ENCODE data around the gene SFRP2. TPM values are rescaled to one million over a fixed set of nuclear protein-coding genes. Genes with fewer than 3 reads are reported as not detected.

Gene SFRP2
- total and polyA plus RNA-seq, 5 donors: 0.54 to 3.3 (median 1.1) TPM; not detected in 1

- H3K4me3 ChIP-seq (ENCODE audit: low read length): no peak overlapping the region
- no peaks in the 10 kb centered on the region for H3K27me3 ChIP-seq (ENCODE audit: control insufficient read depth, insufficient read depth)
- no peak overlapping the region for H3K27ac ChIP-seq (ENCODE audit: low read length)
- DNase-seq (no peak), ATAC-seq (no peak)
- H3K9me3 ChIP-seq (ENCODE audit: control insufficient read depth, low read length): no peaks in the 10 kb centered on the region
- intact Hi-C loops (cut with DNase I): no loop called here
- no peaks in the 10 kb centered on the region for H3K4me1 ChIP-seq (ENCODE audit: control insufficient read depth, insufficient read depth, low read length)
These were observed 17.8 kb downstream of the SFRP2 start for GRCh38 chr4:153771046-153771445.

DNA sequence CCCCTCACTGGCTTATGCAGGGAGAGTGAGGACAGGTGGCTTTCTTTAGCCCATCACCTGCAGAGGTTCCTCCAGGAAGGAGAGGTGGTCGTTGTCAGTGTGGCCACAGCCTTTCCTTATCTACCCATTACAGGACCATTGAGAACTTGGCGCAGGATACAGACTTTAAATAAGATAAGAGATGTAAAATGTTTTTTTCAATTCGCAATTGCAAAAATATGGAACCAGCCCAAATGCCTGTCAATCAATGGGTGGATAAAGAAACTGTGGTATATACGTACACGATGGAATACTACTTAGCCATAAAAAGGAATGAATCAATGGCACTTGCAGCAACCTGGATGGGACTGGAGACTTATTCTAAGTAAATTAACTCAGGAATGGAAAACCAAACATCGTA lies 22.1 kb downstream of the SFRP2 start:
- Histone ChIP-seq H3K4me1 (ENCODE audit: control insufficient read depth, insufficient read depth, low read length) (no peaks in the 10 kb centered on the region), H3K27me3 (ENCODE audit: control insufficient read depth, insufficient read depth) (no peaks in the 10 kb centered on the region), H3K9me3 (ENCODE audit: control insufficient read depth, low read length) (no peaks in the 10 kb centered on the region), H3K4me3 (ENCODE audit: low read length) (no peak overlapping the region), H3K27ac (ENCODE audit: low read length) (no peak overlapping the region)
- WGBS: 88% methylated on average over 6 of the region's 6 CpGs
- DNase-seq (no peak), ATAC-seq (no peak)
- intact Hi-C loops (cut with DNase I): no loop called here

GRCh38 chr4:153765894-153766293 lies 23.0 kb downstream of the SFRP2 start:
- WGBS: 83% methylated on average over 8 of the region's 8 CpGs
- intact Hi-C loops (cut with DNase I): no loop called here

DNA sequence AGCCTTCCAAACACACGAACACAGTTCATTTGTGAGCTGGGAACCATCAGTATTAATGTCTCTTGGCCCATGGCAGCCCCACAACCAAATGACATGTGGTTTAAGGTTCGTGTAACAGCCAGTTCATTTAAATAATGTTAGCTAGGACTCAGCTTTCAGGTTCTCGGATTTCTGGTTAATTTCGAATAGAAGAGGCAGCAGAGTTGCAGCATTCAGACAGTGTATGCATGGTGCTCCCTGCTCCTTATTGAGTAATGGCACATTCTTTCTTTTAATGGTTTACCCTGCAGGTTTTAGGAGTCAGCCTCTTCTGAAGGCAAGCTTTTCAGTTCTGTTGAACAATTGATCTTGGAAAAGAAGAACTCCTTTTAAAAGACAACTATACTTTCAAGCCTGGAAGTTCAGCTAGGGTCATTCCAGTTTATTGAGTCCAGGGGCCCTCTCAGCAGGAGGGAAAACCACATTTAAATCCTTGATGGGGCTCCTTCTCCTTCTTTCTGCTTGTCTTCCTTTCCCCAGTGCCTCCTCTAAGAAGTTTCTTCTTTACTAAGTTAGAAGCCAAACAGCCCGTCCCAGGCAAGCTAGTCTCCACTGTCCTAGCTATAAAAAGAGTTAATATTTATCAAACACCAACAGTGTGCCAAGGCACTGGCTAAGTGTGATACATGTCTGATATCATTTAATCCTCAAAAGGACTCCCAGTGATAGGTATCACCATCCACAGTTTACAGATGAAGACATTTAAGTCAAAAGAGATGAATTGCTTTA lies 24.1 kb downstream of the SFRP2 start:
- WGBS: 60% methylated on average over 5 of the region's 5 CpGs
- H3K27ac ChIP-seq (ENCODE audit: low read length): no peak overlapping the region
- no peaks in the 10 kb centered on the region for H3K9me3 ChIP-seq (ENCODE audit: control insufficient read depth, low read length)
- intact Hi-C loops (cut with DNase I): no loop called here
- no peaks in the 10 kb centered on the region for H3K27me3 ChIP-seq (ENCODE audit: control insufficient read depth, insufficient read depth)
- no peak overlapping the region for H3K4me3 ChIP-seq (ENCODE audit: low read length)
- DNase-seq (no peak), ATAC-seq (no peak)
- no peaks in the 10 kb centered on the region for H3K4me1 ChIP-seq (ENCODE audit: control insufficient read depth, insufficient read depth, low read length)

More at GRCh38 chr4:153765894-153766293, 23.0 kb downstream of the SFRP2 start:
- DNase-seq: no peak
- Histone ChIP-seq H3K27ac (ENCODE audit: low read length) (no peak overlapping the region), H3K27me3 (ENCODE audit: control insufficient read depth, insufficient read depth) (no peaks in the 10 kb centered on the region), H3K9me3 (ENCODE audit: control insufficient read depth, low read length) (no peaks in the 10 kb centered on the region), H3K4me3 (ENCODE audit: low read length) (no peak overlapping the region), H3K4me1 (ENCODE audit: control insufficient read depth, insufficient read depth, low read length) (no peaks in the 10 kb centered on the region)
- ATAC-seq: no peak

- H3K27me3 ChIP-seq (ENCODE audit: control insufficient read depth, insufficient read depth): no peaks in the 10 kb centered on the region
These were observed 25.5 kb downstream of the SFRP2 start for GRCh38 chr4:153763404-153763803.

DNA sequence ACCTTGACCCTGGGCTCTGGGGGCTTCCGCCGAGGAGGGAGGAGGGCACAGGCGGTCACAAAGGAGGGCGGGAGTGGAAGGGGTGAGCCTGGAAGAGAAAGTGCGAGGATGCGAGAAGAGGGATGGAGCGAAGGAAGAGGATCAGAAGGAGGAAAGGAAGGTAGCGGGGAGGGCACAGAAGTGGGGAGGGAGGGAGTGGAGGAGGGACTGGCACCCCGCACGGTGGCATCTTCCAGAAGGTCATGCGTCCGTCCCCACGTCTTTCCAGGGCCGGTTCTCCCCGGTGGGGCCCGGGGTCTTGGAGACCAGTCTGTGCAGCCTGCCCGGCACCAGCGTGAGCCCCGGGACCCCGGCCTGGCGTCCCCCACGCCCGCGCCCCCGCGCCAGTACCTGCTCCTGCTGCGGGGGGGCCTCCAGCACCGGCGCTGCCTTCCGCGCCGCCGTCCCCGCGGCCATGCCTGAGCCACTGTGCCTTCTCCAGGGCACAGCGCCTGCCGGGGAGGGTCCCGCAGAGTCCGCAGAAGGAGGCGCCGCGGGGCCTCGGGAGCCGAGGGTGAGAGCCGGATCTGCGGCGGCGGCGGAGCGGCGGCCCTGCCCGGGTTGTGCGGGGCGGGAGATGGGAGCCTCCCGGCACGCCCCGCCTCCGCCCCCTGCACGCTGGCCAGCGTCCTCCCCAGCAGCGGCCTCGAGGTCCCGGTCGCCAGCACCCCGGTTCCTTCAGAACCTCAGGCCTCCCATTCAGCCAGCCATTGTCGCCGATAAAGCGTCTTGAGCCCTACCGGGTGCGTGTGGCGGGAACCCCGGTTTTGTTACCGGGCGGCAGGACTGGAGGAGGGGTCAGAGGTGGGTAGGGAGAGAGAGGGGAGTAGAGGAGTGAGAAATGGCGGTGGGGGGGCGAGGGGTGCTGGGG lies 29.2 kb downstream of the SFRP2 start, which contains the start of gene RNF175:
TSS of gene RNF175 (minus strand) at position 618 of the 910 bp plus-strand sequence. CDS start at position 456, 162 bp downstream.
- no peaks in the 10 kb centered on the region for H3K9me3 ChIP-seq (ENCODE audit: control insufficient read depth, low read length)
- ATAC-seq (peak; percentile 62 to 69), DNase-seq (peak; percentile 19 to 64 (median 41))
- no peak within 1 kb of the TSS for H3K27ac ChIP-seq (ENCODE audit: low read length)
- H3K4me3 ChIP-seq (ENCODE audit: low read length): peak within 1 kb of the TSS; percentile 55
- H3K27me3 ChIP-seq (ENCODE audit: control insufficient read depth, insufficient read depth): no peaks in the 10 kb centered on the region
- intact Hi-C loops (cut with DNase I): loop anchor here in 2 of 4 donors (5.0 to 10.0 kb wide), 2 partner anchors 127 to 415 kb away; partner anchors contain the start of gene MND1 (in 1 of the 2)
- H3K4me1 ChIP-seq (ENCODE audit: control insufficient read depth, insufficient read depth, low read length): no peaks in the 10 kb centered on the region
- 5% methylated on average over 76 of the region's 76 CpGs for WGBS

More at GRCh38 chr4:153763404-153763803, 25.5 kb downstream of the SFRP2 start:
- Histone ChIP-seq H3K9me3 (ENCODE audit: control insufficient read depth, low read length) (no peaks in the 10 kb centered on the region), H3K27ac (ENCODE audit: low read length) (no peak overlapping the region), H3K4me1 (ENCODE audit: control insufficient read depth, insufficient read depth, low read length) (no peaks in the 10 kb centered on the region), H3K4me3 (ENCODE audit: low read length) (no peak overlapping the region)
- intact Hi-C loops (cut with DNase I): no loop called here
- 94% methylated on average over 1 of the region's 1 CpG for WGBS
- ATAC-seq (no peak), DNase-seq (no peak)

- H3K9me3 ChIP-seq (ENCODE audit: control insufficient read depth, low read length): no peaks in the 10 kb centered on the region
- intact Hi-C loops (cut with DNase I): loop anchor here in 2 of 4 donors (5.0 to 10.0 kb wide), 2 partner anchors 127 to 414 kb away; partner anchors contain the start of gene MND1 (in 1 of the 2)
- DNase-seq (no peak), ATAC-seq (no peak)
- H3K27ac ChIP-seq (ENCODE audit: low read length): no peak overlapping the region
- peak overlapping the region; percentile 55 for H3K4me3 ChIP-seq (ENCODE audit: low read length)
- no peaks in the 10 kb centered on the region for H3K27me3 ChIP-seq (ENCODE audit: control insufficient read depth, insufficient read depth)
- no peaks in the 10 kb centered on the region for H3K4me1 ChIP-seq (ENCODE audit: control insufficient read depth, insufficient read depth, low read length)
- WGBS: 51% methylated on average over 15 of the region's 15 CpGs
These were observed 30.0 kb downstream of the SFRP2 start for GRCh38 chr4:153758688-153759406.

DNA sequence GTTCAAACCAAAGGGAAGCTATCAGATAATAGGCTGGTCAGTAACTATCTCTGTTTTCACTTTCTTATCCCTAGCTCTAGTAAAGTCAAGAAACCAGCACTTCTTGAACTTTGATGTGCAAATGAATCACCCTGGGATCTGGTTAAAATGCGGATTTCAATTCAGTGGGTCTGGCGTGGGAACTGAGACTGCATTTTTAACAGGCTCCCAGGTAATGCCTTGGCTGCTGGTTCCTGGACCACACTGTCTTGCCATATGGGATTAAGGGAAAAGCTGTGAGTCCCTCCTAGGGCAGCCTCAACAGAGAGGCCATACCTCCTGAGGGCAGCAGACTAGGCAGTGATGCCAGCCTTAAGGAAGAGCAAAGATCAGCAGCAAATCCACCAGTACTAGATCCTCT lies 30.7 kb downstream of the SFRP2 start:
- intact Hi-C loops (cut with DNase I): loop anchor here in 2 of 4 donors (5.0 to 10.0 kb wide), 2 partner anchors 126 to 413 kb away; partner anchors contain the start of gene MND1 (in 1 of the 2)
- ATAC-seq (no peak), DNase-seq (no peak)
- Histone ChIP-seq H3K9me3 (ENCODE audit: control insufficient read depth, low read length) (no peaks in the 10 kb centered on the region), H3K4me1 (ENCODE audit: control insufficient read depth, insufficient read depth, low read length) (no peaks in the 10 kb centered on the region), H3K27ac (ENCODE audit: low read length) (no peak overlapping the region), H3K27me3 (ENCODE audit: control insufficient read depth, insufficient read depth) (no peaks in the 10 kb centered on the region), H3K4me3 (ENCODE audit: low read length) (no peak overlapping the region)
- 83% methylated on average over 2 of the region's 2 CpGs for WGBS

DNA sequence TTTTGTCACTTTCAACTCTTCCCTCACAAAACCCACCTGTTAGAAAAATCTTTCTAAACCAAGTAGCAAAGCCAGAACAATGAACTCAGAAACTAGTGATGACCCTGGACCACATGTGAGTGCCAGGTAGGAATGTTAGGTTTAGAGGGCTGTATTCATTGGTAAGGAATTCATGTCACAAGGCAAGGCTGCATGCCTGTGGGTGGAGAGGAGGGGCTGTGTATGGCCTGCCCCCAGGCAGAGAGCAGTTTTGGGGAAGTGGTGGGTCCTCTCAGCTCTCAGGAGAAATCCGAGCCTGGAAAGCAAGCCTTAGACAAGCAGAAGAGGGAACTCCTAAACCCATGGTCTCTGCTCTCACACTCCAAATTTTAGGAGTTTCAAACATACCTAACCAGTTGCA lies 31.5 kb downstream of the SFRP2 start:
- no peaks in the 10 kb centered on the region for H3K4me1 ChIP-seq (ENCODE audit: control insufficient read depth, insufficient read depth, low read length)
- H3K27me3 ChIP-seq (ENCODE audit: control insufficient read depth, insufficient read depth): no peaks in the 10 kb centered on the region
- 69% methylated on average over 1 of the region's 1 CpG for WGBS
- ATAC-seq: no peak
- intact Hi-C loops (cut with DNase I): loop anchor here in 2 of 4 donors (5.0 to 10.0 kb wide), 2 partner anchors 125 to 413 kb away; partner anchors contain the start of gene MND1 (in 1 of the 2)
- no peak overlapping the region for H3K27ac ChIP-seq (ENCODE audit: low read length)
- no peak for DNase-seq
- H3K4me3 ChIP-seq (ENCODE audit: low read length): no peak overlapping the region
- no peaks in the 10 kb centered on the region for H3K9me3 ChIP-seq (ENCODE audit: control insufficient read depth, low read length)

DNA sequence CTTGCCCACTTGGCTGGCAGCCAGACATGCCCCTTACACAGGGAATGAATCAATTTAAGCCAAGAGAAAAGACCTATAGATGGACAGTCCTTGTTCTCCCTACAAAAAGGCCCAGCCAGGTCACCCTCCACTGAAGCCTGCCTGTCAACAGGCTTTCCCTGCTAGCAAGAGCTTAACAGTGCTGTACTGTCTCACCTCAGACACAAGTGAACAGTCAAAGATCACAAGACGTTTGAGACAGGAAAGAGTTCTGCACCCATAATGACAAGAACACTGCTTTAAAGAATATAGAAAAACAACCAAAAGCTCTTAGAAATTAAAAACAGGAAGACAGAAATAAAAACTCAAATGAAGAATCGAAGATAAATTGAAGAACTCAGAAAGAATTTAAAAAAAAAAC lies 33.7 kb downstream of the SFRP2 start:
- ATAC-seq (no peak), DNase-seq (no peak)
- Histone ChIP-seq H3K4me1 (ENCODE audit: control insufficient read depth, insufficient read depth, low read length) (no peaks in the 10 kb centered on the region), H3K9me3 (ENCODE audit: control insufficient read depth, low read length) (no peaks in the 10 kb centered on the region), H3K27ac (ENCODE audit: low read length) (no peak overlapping the region), H3K4me3 (ENCODE audit: low read length) (no peak overlapping the region), H3K27me3 (ENCODE audit: control insufficient read depth, insufficient read depth) (no peaks in the 10 kb centered on the region)
- WGBS: 63% methylated on average over 2 of the region's 2 CpGs
- intact Hi-C loops (cut with DNase I): loop anchor here in 2 of 4 donors (5.0 to 10.0 kb wide), 2 partner anchors 123 to 410 kb away; partner anchors contain the start of gene MND1 (in 1 of the 2)
